ENCODE results near the gene PRRC2B.
"Not testable (repeated sequence)": the region's sequence is repeated elsewhere in the genome, so short reads cannot be mapped to it uniquely, and the experiment has no call there.

The PRRC2B gene

GRCh38 chr9:131546336-131547084 is 152.6 kb downstream of the PRRC2B start:
- 0 out of 2 replicates have a peak, but pooled peaks have one; percentile 11 for TF ChIP-seq CTCF (IDR thresholded peaks at IDR 0.05; ENCODE audit: low read depth, low read length)
- peak overlapping the region; percentile 48 for H3K4me3 ChIP-seq (ENCODE audit: low read depth, low read length)

GRCh38 chr9:131549186-131549585 is 155.3 kb downstream of the PRRC2B start:
- H3K4me3 ChIP-seq (ENCODE audit: low read depth, low read length) = not testable (repeated sequence)

Data from WI38 (cell line).